Thyroid gland (tissue), 4 donors: ENCODE data around the gene NFASC. TPM values are rescaled to one million over a fixed set of nuclear protein-coding genes. Genes with fewer than 3 reads are reported as not detected.

Experiments
- DNase-seq, 2 donors: peaks; one replicate each; pipeline ENCODE4 v3.0.0-alpha.2; 2019
- H3K27ac ChIP-seq, 3 donors: fragments of 200-600 bp; sonication (generic); 1 replicate in 2 of 3; 2 replicates in 1 of 3; pipeline ENCODE4 v1.5.1; 2016 to 2019; ENCODE audit warnings: mild to moderate bottlenecking in 1 of 3, moderate library complexity in 1 of 3
- H3K27me3 ChIP-seq: fragments of 200-600 bp; sonication (generic); one replicate; pipeline ENCODE4 v1.5.1; 2019
- H3K36me3 ChIP-seq, 2 donors: fragments of 200-600 bp; sonication (generic); one replicate each; pipeline ENCODE4 v1.5.1; 2016 to 2019
- H3K4me1 ChIP-seq, 2 donors: fragments of 200-600 bp; sonication (generic); one replicate each; pipeline ENCODE4 v1.5.1; 2017 to 2019
- H3K4me3 ChIP-seq, 3 donors: fragments of 200-600 bp; sonication (generic); replicated peaks in 1 of 3; 1 replicate in 2 of 3; 2 replicates in 1 of 3; pipeline ENCODE4 v1.5.1; 2016; ENCODE audit warnings: mild to moderate bottlenecking in 1 of 3
- H3K9me3 ChIP-seq: fragments of 200-600 bp; sonication (generic); one replicate; pipeline ENCODE4 v1.5.1; 2017
- POLR2A ChIP-seq, 2 donors: fragments of 450-650 bp; IDR thresholded peaks; one replicate each; pipeline ENCODE4 v1.6.1; 2017; ENCODE audit warnings: antibody characterized with exemption in 2 of 2, mild to moderate bottlenecking in 2 of 2, moderate library complexity in 1 of 2
- WGBS, 2 donors: methylation state at CpG; one replicate each; pipeline ENCODE4 v1.1.5; 2017; 5-methylcytosine and 5-hydroxymethylcytosine counted together
- intact Hi-C: fragments of 100-400 bp; cut with DNase I; formaldehyde crosslinking; loops from one replicate; pipeline ENCODE4 v1.15.1; 2023
- total RNA-seq, 4 donors: library from RNA; depleted of rRNA; stranded (reverse); fragments of >200 nt; gene quantifications; one replicate each; pipeline ENCODE4 v1.2.3, GENCODE V29; 2016
- TF ChIP-seq, protein P1 (sequence below), 6 experiments: fragments of 200-600 bp in 3 of 6; fragments of 450-650 bp in 3 of 6; sonication (generic) in 3 of 6; IDR thresholded peaks; one replicate each; pipeline ENCODE4 v1.5.1; 2016 to 2019; ENCODE audit warnings: antibody characterized with exemption in 6 of 6, mild to moderate bottlenecking in 2 of 6, inconsistent platforms in 1 of 6, moderate library complexity in 1 of 6

The NFASC gene
- total RNA-seq, 4 donors from 2014 or later: 3.6 to 9.4 (median 3.9) TPM

DNA sequence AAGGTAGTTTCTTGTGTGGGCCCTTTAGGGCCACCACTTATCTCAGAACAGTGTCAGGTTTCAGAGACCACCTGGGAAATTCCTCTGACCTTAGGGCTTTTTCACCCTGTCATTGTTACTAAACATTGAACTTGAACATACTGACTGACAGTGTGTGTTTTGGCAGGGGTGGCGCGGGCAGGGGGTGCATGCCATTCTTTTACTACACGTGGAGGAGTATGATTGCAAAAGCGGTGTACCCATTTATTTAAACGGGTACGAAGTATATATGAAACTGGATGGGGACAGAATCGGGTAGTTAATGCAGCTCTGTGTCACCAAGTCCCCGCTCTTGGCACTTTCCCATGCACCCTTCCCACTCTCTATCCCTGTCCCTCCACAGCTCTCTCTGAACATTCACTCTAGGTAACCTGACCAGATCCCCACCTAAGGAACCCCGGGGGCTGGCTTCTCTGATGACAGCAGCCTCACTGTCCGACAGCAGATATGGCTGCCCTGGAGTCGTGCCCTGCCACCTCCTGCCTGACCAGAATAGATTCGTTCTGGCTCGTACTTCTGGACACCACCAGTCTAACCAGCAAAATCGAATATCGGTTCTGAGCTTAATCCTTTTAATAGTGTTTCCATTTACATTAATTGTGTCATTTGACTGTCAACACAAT, 51.3 kb downstream of the NFASC start:
- no peak overlapping the region for H3K27ac ChIP-seq
- no peaks in the 10 kb centered on the region for H3K36me3 ChIP-seq
- intact Hi-C loops: no loop called here
- H3K4me1 ChIP-seq: no peaks in the 10 kb centered on the region
- DNase-seq: no peak
- TF ChIP-seq, protein P1, sequence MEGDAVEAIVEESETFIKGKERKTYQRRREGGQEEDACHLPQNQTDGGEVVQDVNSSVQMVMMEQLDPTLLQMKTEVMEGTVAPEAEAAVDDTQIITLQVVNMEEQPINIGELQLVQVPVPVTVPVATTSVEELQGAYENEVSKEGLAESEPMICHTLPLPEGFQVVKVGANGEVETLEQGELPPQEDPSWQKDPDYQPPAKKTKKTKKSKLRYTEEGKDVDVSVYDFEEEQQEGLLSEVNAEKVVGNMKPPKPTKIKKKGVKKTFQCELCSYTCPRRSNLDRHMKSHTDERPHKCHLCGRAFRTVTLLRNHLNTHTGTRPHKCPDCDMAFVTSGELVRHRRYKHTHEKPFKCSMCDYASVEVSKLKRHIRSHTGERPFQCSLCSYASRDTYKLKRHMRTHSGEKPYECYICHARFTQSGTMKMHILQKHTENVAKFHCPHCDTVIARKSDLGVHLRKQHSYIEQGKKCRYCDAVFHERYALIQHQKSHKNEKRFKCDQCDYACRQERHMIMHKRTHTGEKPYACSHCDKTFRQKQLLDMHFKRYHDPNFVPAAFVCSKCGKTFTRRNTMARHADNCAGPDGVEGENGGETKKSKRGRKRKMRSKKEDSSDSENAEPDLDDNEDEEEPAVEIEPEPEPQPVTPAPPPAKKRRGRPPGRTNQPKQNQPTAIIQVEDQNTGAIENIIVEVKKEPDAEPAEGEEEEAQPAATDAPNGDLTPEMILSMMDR (IDR thresholded peaks at IDR 0.05): no peak
- TF ChIP-seq POLR2A (IDR thresholded peaks at IDR 0.05): no peak
- no peaks in the 10 kb centered on the region for H3K27me3 ChIP-seq
- 84 to 86% methylated on average over 15 of the region's 15 CpGs for WGBS, 2 donors
- H3K9me3 ChIP-seq: no peaks in the 10 kb centered on the region
- no peak overlapping the region for H3K4me3 ChIP-seq

DNA sequence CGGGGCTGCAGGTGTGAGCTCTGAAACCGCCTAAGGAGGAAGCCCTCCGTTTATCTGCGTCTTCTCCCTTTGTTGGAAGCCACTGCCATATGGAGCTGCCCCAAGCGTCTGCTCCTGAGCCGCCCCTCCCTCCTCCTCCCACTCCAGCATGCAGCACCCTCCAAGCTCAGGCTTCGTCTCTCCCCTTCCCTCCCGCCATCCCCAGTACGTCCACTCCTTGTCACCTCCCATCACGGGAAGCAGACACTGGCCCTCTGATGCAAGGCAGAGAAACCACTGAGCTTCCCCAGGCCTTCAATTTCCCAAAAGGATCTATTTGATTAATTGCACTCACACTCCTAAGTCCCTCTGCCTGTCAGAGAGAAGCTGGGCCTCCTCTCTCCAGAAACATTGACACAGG, 52.5 kb downstream of the NFASC start:
- no peaks in the 10 kb centered on the region for H3K9me3 ChIP-seq
- WGBS, 2 donors: 60 to 61% methylated on average over 10 of the region's 10 CpGs
- DNase-seq: no peak
- no peaks in the 10 kb centered on the region for H3K36me3 ChIP-seq
- H3K27ac ChIP-seq: no peak overlapping the region
- intact Hi-C loops: no loop called here
- no peaks in the 10 kb centered on the region for H3K4me1 ChIP-seq
- TF ChIP-seq POLR2A (IDR thresholded peaks at IDR 0.05): no peak
- TF ChIP-seq, protein P1 (IDR thresholded peaks at IDR 0.05): no peak
- no peak overlapping the region for H3K4me3 ChIP-seq
- H3K27me3 ChIP-seq: no peaks in the 10 kb centered on the region

DNA sequence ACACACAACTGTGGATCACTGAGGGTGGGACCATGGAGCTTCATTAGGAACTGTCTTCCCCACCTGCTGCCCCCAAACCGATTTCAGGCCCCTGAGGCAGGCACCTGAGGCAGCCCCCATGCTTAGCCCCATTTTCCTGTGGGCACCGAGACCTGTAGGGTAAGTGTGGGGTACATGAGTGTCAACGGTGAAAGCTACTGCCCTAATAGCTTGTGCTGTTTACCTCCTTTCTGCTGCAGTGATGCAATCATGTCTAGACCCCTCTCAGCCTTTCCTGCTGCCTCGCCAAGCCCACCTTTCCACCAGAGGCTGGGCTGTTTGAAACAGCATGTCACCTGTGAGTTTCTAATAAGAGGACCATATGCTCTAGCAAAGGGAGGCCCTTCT, 53.0 kb downstream of the NFASC start:
- H3K27ac ChIP-seq: no peak overlapping the region
- 72 to 82% methylated on average over 4 of the region's 4 CpGs for WGBS, 2 donors
- intact Hi-C loops: no loop called here

DNA sequence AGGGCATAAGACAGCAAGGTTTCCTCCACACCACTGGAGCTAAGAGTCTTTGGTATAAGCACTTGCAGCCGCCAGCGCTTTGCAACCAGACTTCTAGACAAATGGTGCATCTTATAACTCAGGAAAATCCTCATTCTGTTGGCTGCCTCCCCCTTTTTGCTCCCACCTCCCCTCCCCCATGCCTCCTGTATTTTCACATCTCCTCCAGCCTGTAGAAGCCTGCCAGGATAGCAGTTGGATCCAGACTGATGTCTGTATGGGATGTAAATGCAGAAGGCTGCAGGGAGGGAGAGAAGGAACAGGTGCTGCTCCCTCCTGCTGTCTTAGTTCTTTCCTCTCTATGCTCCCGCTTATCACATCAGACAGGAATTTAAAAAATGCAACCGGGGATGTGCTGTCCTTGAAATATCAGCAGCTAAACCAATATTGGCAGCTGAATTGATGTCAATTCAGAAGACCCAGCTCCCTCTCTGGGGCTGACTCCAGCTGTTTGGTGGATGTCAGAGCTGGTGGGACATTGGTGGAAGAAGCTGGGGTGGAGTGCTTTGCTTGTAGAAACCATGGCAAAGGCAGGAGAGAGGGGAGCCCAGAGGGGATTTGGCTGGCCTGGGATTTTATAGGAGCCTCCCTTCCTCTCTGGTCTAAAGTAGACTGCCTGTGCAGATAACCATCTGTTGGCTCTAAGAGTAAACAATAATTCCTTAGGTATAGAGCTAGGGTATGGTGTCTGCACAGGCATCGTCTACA, 53.5 kb downstream of the NFASC start:
- intact Hi-C loops: no loop called here
- WGBS, 2 donors: 54 to 56% methylated on average over 5 of the region's 5 CpGs
- TF ChIP-seq, protein P1 (IDR thresholded peaks at IDR 0.05): no peak
- no peak for TF ChIP-seq POLR2A (IDR thresholded peaks at IDR 0.05)
- H3K4me3 ChIP-seq: no peak overlapping the region
- H3K27me3 ChIP-seq: no peaks in the 10 kb centered on the region
- H3K9me3 ChIP-seq: no peaks in the 10 kb centered on the region
- H3K4me1 ChIP-seq: no peaks in the 10 kb centered on the region
- no peak for DNase-seq
- H3K27ac ChIP-seq: no peak overlapping the region
- no peaks in the 10 kb centered on the region for H3K36me3 ChIP-seq

More for the DNA sequence above, 53.0 kb downstream of the NFASC start:
- no peaks in the 10 kb centered on the region for H3K4me1 ChIP-seq
- no peak overlapping the region for H3K4me3 ChIP-seq
- no peak for DNase-seq
- no peaks in the 10 kb centered on the region for H3K27me3 ChIP-seq
- no peaks in the 10 kb centered on the region for H3K9me3 ChIP-seq
- no peak for TF ChIP-seq POLR2A (IDR thresholded peaks at IDR 0.05)
- TF ChIP-seq, protein P1 (IDR thresholded peaks at IDR 0.05): no peak
- no peaks in the 10 kb centered on the region for H3K36me3 ChIP-seq

DNA sequence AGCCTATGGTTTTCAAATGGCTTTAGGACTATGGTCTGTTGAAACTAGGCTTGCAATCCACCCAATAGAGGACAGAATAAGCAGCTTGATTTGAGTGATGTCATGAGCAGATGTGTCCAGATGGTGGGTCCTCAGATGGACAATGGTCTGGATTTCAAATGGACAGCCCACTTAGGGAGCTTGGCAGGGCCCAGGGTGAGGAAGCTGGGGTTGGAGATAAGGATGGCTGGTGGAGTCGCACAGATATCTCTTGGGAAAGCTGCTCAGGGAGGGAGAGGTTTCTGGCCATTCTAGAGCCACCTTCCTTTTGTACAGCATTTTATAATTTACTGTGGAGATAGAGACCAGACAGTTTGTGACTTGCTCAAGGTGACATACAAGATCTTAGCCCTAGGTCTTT, 55.0 kb downstream of the NFASC start:
- WGBS, 2 donors: 67 to 84% methylated on average over 1 of the region's 1 CpG
- intact Hi-C loops: no loop called here
- H3K27ac ChIP-seq: no peak overlapping the region
- no peak overlapping the region for H3K4me3 ChIP-seq
- no peaks in the 10 kb centered on the region for H3K27me3 ChIP-seq
- TF ChIP-seq, protein P1 (IDR thresholded peaks at IDR 0.05): no peak
- no peak for TF ChIP-seq POLR2A (IDR thresholded peaks at IDR 0.05)
- no peaks in the 10 kb centered on the region for H3K9me3 ChIP-seq
- no peaks in the 10 kb centered on the region for H3K4me1 ChIP-seq
- DNase-seq: no peak
- no peaks in the 10 kb centered on the region for H3K36me3 ChIP-seq
